GM20000 (cell line): Measurements from ENCODE around the gene TMEM121.

Experiments used
- DNase-seq: peaks from one replicate; pipeline ENCODE4 v3.0.0; 2012; ENCODE audit warnings: low spot score
- CTCF ChIP-seq: IDR thresholded peaks from 2 replicates; pipeline ENCODE4 v1.5.1; 2012; ENCODE audit warnings: mild to moderate bottlenecking, control low read depth; ENCODE audit errors: extremely low read depth, missing control alignments

Gene TMEM121

GRCh38 chr14:105498430-105499255, 27.7 kb upstream of the TMEM121 start:
- DNase-seq = no peak
- no peak for TF ChIP-seq CTCF

GRCh38 chr14:105499256-105500035, 26.9 kb upstream of the TMEM121 start:
- no peak for DNase-seq
- TF ChIP-seq CTCF = no peak

- no peak for TF ChIP-seq CTCF
- no peak for DNase-seq
Measured at GRCh38 chr14:105500036-105500725, 26.2 kb upstream of the TMEM121 start.

GRCh38 chr14:105500726-105501101, 25.7 kb upstream of the TMEM121 start:
- no peak for TF ChIP-seq CTCF
- no peak for DNase-seq

GRCh38 chr14:105501504-105502291, 24.7 kb upstream of the TMEM121 start:
- no peak for TF ChIP-seq CTCF
- DNase-seq = no peak

- DNase-seq = no peak
- TF ChIP-seq CTCF = no peak
Measured at GRCh38 chr14:105502446-105503295, 23.7 kb upstream of the TMEM121 start.
